ENCODE results near the gene NPAS4.
"Not testable (repeated sequence)": the region's sequence is repeated elsewhere in the genome, so short reads cannot be mapped to it uniquely, and the experiment has no call there.

Gene NPAS4

GRCh38 chr11:66420671-66421476 is at the start of gene NPAS4:
Gene NPAS4, plus strand, starts transcription at chr11:66421035. Its CDS starts 145 bp downstream, at chr11:66421180.
- in situ Hi-C loops (cut with HindIII; ENCODE audit: low sequenced_read_pairs): no loop called here

- in situ Hi-C loops (cut with HindIII; ENCODE audit: low sequenced_read_pairs): no loop called here
These were observed 49.0 kb upstream of the NPAS4 start, which contains the start of gene SLC29A2 for GRCh38 chr11:66371627-66372415. Gene SLC29A2, minus strand, starts transcription at chr11:66371760. Its CDS starts 169 bp downstream, at chr11:66371591.

- in situ Hi-C loops (cut with HindIII; ENCODE audit: low sequenced_read_pairs): no loop called here
These were observed 47.6 kb upstream of the NPAS4 start for GRCh38 chr11:66373265-66373664.

- in situ Hi-C loops (cut with HindIII; ENCODE audit: low sequenced_read_pairs): not testable (repeated sequence)
These were observed 47.0 kb upstream of the NPAS4 start for GRCh38 chr11:66373690-66374287.

GRCh38 chr11:66380264-66380663 is 40.6 kb upstream of the NPAS4 start:
- in situ Hi-C loops (cut with HindIII; ENCODE audit: low sequenced_read_pairs): loop anchor here (10.0 kb wide), 1 partner anchor 45 kb away; the partner anchor contains the start of gene RIN1

GRCh38 chr11:66384316-66384715 is 36.5 kb upstream of the NPAS4 start:
- in situ Hi-C loops (cut with HindIII; ENCODE audit: low sequenced_read_pairs): loop anchor here (10.0 kb wide), 1 partner anchor 50 kb away; the partner anchor contains the start of gene RIN1

GRCh38 chr11:66386171-66387069 is 34.4 kb upstream of the NPAS4 start:
- in situ Hi-C loops (cut with HindIII; ENCODE audit: low sequenced_read_pairs): loop anchor here (10.0 kb wide), 1 partner anchor 52 kb away; the partner anchor contains the start of gene RIN1

GRCh38 chr11:66388780-66389386 is 32.0 kb upstream of the NPAS4 start:
- in situ Hi-C loops (cut with HindIII; ENCODE audit: low sequenced_read_pairs): loop anchor here (10.0 kb wide), 1 partner anchor 54 kb away; the partner anchor contains the start of gene RIN1

GRCh38 chr11:66391322-66391721 is 29.5 kb upstream of the NPAS4 start:
- in situ Hi-C loops (cut with HindIII; ENCODE audit: low sequenced_read_pairs): no loop called here

GRCh38 chr11:66393954-66394353 is 26.9 kb upstream of the NPAS4 start:
- in situ Hi-C loops (cut with HindIII; ENCODE audit: low sequenced_read_pairs): no loop called here

GRCh38 chr11:66407651-66408050 is 13.2 kb upstream of the NPAS4 start:
- in situ Hi-C loops (cut with HindIII; ENCODE audit: low sequenced_read_pairs): no loop called here

GRCh38 chr11:66408488-66409214 is 12.2 kb upstream of the NPAS4 start:
- in situ Hi-C loops (cut with HindIII; ENCODE audit: low sequenced_read_pairs): no loop called here

- in situ Hi-C loops (cut with HindIII; ENCODE audit: low sequenced_read_pairs): no loop called here
These were observed 11.6 kb upstream of the NPAS4 start for GRCh38 chr11:66409226-66409625.

- in situ Hi-C loops (cut with HindIII; ENCODE audit: low sequenced_read_pairs): no loop called here
These were observed 10.6 kb upstream of the NPAS4 start for GRCh38 chr11:66410191-66410590.

- in situ Hi-C loops (cut with HindIII; ENCODE audit: low sequenced_read_pairs): no loop called here
These were observed 9.5 kb upstream of the NPAS4 start for GRCh38 chr11:66411323-66411722.

- in situ Hi-C loops (cut with HindIII; ENCODE audit: low sequenced_read_pairs): no loop called here
These were observed 8.7 kb upstream of the NPAS4 start for GRCh38 chr11:66412110-66412509.

GRCh38 chr11:66413167-66413566 is 7.7 kb upstream of the NPAS4 start:
- in situ Hi-C loops (cut with HindIII; ENCODE audit: low sequenced_read_pairs): no loop called here

- in situ Hi-C loops (cut with HindIII; ENCODE audit: low sequenced_read_pairs): no loop called here
These were observed 6.5 kb upstream of the NPAS4 start for GRCh38 chr11:66414120-66414934.
